ENCODE data around the gene HOOK1.

GRCh38 chr1:59906931-59907330 lies 92.2 kb downstream of the HOOK1 start:
- TF ChIP-seq POLR2A (IDR thresholded peaks at IDR 0.05; ENCODE audit: low read depth, low read length) (no peak), POLR2AphosphoS5 (IDR thresholded peaks at IDR 0.05; ENCODE audit: insufficient read depth, low read depth, low read length) (no peak), EZH2 (IDR thresholded peaks at IDR 0.05; ENCODE audit: borderline replicate concordance, low read depth, low read length, severe bottlenecking) (no peak), JUN (IDR thresholded peaks at IDR 0.05; ENCODE audit: borderline replicate concordance, insufficient read depth, insufficient read length, low read depth) (no peak), MYC (IDR thresholded peaks at IDR 0.05; ENCODE audit: low read depth, low read length) (no peak), FOS (IDR thresholded peaks at IDR 0.05; ENCODE audit: borderline replicate concordance, insufficient read depth, low read length) (no peak)
- TF ChIP-seq, protein P1, sequence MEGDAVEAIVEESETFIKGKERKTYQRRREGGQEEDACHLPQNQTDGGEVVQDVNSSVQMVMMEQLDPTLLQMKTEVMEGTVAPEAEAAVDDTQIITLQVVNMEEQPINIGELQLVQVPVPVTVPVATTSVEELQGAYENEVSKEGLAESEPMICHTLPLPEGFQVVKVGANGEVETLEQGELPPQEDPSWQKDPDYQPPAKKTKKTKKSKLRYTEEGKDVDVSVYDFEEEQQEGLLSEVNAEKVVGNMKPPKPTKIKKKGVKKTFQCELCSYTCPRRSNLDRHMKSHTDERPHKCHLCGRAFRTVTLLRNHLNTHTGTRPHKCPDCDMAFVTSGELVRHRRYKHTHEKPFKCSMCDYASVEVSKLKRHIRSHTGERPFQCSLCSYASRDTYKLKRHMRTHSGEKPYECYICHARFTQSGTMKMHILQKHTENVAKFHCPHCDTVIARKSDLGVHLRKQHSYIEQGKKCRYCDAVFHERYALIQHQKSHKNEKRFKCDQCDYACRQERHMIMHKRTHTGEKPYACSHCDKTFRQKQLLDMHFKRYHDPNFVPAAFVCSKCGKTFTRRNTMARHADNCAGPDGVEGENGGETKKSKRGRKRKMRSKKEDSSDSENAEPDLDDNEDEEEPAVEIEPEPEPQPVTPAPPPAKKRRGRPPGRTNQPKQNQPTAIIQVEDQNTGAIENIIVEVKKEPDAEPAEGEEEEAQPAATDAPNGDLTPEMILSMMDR (IDR thresholded peaks at IDR 0.05; ENCODE audit: extremely low read depth in 1 of 2, insufficient read depth in 1 of 2, low read depth in 1 of 2, low read length in 2 of 2) = no peak
- TF ChIP-seq, protein P2, sequence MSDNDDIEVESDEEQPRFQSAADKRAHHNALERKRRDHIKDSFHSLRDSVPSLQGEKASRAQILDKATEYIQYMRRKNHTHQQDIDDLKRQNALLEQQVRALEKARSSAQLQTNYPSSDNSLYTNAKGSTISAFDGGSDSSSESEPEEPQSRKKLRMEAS (IDR thresholded peaks at IDR 0.05; ENCODE audit: insufficient read depth, insufficient read length) = no peak

Data from endothelial cell of umbilical vein (primary cell).